LNCaP clone FGC (cell line): ENCODE results near the gene CLPTM1.

Experiments used
- DNase-seq: peaks from one replicate; pipeline ENCODE4 v3.0.0-alpha.2; 2011; ENCODE audit warnings: low read depth
- H3K4me3 ChIP-seq: 2 replicates; pipeline ENCODE4 v1.5.1; 2011; ENCODE audit warnings: mild to moderate bottlenecking, low read depth, low read length, control low read depth
- CTCF ChIP-seq: IDR thresholded peaks from 2 replicates; pipeline ENCODE4 v1.5.1; 2012; ENCODE audit warnings: mild to moderate bottlenecking; ENCODE audit not compliant: control insufficient read depth, insufficient read depth; ENCODE audit errors: extremely low read depth

CLPTM1 gene

GRCh38 chr19:45041125-45041524 is 85.9 kb downstream of the CLPTM1 start:
- DNase-seq: no peak
- no peak overlapping the region for H3K4me3 ChIP-seq
- TF ChIP-seq CTCF: no peak
